NB4 (cell line): ENCODE data around the gene ELOVL1.

Source experiments
- DNase-seq: peaks from one replicate; pipeline ENCODE4 v3.0.0; 2010; ENCODE audit warnings: low read depth
- H3K4me3 ChIP-seq: one replicate; pipeline ENCODE4 v1.5.1; 2011; ENCODE audit warnings: mild to moderate bottlenecking, low read depth, low read length, moderate library complexity
- MYC ChIP-seq: IDR thresholded peaks from 2 replicates; pipeline ENCODE4 v1.6.1; 2011; ENCODE audit warnings: low read depth, low read length
- POLR2A ChIP-seq: IDR thresholded peaks from 2 replicates; pipeline ENCODE4 v1.6.1; 2011; ENCODE audit warnings: mild to moderate bottlenecking; ENCODE audit not compliant: insufficient read length; ENCODE audit errors: extremely low read depth
- TF ChIP-seq, protein P1 (sequence below): IDR thresholded peaks from 2 replicates; pipeline ENCODE4 v1.6.1; 2011; ENCODE audit warnings: low read depth, low read length
- TF ChIP-seq, protein P2 (sequence below): IDR thresholded peaks from one replicate; pipeline ENCODE4 v1.5.1; 2012; ENCODE audit warnings: low read depth, low read length

Gene ELOVL1

GRCh38 chr1:43325381-43325780 is 42.4 kb downstream of the ELOVL1 start:
- no peak for DNase-seq
- H3K4me3 ChIP-seq: no peak overlapping the region
- TF ChIP-seq MYC (no peak), POLR2A (no peak)
- TF ChIP-seq, protein P1, sequence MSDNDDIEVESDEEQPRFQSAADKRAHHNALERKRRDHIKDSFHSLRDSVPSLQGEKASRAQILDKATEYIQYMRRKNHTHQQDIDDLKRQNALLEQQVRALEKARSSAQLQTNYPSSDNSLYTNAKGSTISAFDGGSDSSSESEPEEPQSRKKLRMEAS: no peak
- TF ChIP-seq, protein P2, sequence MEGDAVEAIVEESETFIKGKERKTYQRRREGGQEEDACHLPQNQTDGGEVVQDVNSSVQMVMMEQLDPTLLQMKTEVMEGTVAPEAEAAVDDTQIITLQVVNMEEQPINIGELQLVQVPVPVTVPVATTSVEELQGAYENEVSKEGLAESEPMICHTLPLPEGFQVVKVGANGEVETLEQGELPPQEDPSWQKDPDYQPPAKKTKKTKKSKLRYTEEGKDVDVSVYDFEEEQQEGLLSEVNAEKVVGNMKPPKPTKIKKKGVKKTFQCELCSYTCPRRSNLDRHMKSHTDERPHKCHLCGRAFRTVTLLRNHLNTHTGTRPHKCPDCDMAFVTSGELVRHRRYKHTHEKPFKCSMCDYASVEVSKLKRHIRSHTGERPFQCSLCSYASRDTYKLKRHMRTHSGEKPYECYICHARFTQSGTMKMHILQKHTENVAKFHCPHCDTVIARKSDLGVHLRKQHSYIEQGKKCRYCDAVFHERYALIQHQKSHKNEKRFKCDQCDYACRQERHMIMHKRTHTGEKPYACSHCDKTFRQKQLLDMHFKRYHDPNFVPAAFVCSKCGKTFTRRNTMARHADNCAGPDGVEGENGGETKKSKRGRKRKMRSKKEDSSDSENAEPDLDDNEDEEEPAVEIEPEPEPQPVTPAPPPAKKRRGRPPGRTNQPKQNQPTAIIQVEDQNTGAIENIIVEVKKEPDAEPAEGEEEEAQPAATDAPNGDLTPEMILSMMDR: no peak

DNA sequence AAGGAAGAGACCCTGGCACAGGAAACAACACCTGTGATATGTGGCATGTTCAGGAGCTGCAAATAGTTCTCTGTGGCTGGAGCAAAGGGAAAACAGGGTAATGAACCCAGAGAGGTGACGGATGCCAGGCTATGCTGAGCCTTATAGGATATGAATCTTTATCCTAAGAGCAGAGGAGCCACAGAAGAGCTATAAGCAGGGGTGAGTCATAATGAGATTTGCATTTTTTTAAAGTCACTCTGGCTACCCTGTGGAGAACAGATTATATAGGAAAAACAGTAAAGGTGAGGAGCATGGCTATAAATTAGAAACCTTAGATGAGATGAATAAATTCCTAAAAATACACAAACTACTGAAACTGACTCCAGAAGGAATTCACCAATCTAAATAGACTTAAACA is 43.0 kb downstream of the ELOVL1 start:
- no peak for DNase-seq
- no peak overlapping the region for H3K4me3 ChIP-seq
- TF ChIP-seq, protein P2: no peak
- no peak for TF ChIP-seq MYC
- TF ChIP-seq POLR2A: no peak
- TF ChIP-seq, protein P1: no peak

- no peak for TF ChIP-seq POLR2A
- TF ChIP-seq, protein P1: no peak
- TF ChIP-seq MYC: no peak
- TF ChIP-seq, protein P2: no peak
- no peak for DNase-seq
- no peak overlapping the region for H3K4me3 ChIP-seq
Observed at GRCh38 chr1:43322506-43322905, 45.3 kb downstream of the ELOVL1 start.

DNA sequence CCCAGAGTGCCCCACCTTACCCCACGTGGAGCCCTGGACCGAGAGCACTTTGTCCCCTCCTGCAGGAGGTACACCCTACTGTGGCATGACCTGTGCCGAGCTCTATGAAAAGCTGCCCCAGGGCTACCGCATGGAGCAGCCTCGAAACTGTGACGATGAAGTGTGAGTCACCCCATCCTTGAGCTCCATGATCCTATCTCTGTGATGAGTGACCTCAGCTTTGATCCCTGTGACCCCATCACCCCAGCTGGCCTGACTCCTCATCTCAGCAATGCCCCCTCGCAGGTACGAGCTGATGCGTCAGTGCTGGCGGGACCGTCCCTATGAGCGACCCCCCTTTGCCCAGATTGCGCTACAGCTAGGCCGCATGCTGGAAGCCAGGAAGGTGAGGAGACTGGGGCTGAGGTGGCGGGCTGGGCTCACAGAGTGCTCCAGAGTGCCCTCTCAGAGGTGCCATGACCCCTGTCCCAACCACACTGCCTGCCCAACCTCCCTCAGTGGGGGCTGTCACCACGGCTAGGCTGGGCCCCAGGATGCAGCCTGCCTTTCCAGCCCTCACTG is 46.4 kb downstream of the ELOVL1 start:
- TF ChIP-seq POLR2A (no peak), MYC (no peak)
- TF ChIP-seq, protein P2: no peak
- TF ChIP-seq, protein P1: no peak
- no peak for DNase-seq
- H3K4me3 ChIP-seq: no peak overlapping the region

- no peak overlapping the region for H3K4me3 ChIP-seq
- no peak for DNase-seq
- TF ChIP-seq MYC (no peak), POLR2A (no peak)
- TF ChIP-seq, protein P1: no peak
- TF ChIP-seq, protein P2: no peak
Observed at GRCh38 chr1:43319766-43320165, 48.0 kb downstream of the ELOVL1 start.

GRCh38 chr1:43319288-43319687 is 48.5 kb downstream of the ELOVL1 start:
- no peak overlapping the region for H3K4me3 ChIP-seq
- DNase-seq: no peak
- TF ChIP-seq MYC: no peak
- TF ChIP-seq POLR2A: no peak
- TF ChIP-seq, protein P1: no peak
- TF ChIP-seq, protein P2: no peak
